Panc1 (cell line): ENCODE data around the gene SRMS.

Source experiments
- POLR2AphosphoS5 ChIP-seq: IDR thresholded peaks from 2 replicates; pipeline ENCODE4 v1.6.1; 2012; ENCODE audit warnings: mild to moderate bottlenecking, low read depth, low read length, moderate library complexity
- TF ChIP-seq, protein P1 (sequence below): fragments of 450-650 bp; IDR thresholded peaks from 2 replicates; pipeline ENCODE4 v1.5.1; 2017; ENCODE audit warnings: mild to moderate bottlenecking

GRCh38 chr20:63591147-63591533 is 43.6 kb upstream of the SRMS start:
- TF ChIP-seq, protein P1, sequence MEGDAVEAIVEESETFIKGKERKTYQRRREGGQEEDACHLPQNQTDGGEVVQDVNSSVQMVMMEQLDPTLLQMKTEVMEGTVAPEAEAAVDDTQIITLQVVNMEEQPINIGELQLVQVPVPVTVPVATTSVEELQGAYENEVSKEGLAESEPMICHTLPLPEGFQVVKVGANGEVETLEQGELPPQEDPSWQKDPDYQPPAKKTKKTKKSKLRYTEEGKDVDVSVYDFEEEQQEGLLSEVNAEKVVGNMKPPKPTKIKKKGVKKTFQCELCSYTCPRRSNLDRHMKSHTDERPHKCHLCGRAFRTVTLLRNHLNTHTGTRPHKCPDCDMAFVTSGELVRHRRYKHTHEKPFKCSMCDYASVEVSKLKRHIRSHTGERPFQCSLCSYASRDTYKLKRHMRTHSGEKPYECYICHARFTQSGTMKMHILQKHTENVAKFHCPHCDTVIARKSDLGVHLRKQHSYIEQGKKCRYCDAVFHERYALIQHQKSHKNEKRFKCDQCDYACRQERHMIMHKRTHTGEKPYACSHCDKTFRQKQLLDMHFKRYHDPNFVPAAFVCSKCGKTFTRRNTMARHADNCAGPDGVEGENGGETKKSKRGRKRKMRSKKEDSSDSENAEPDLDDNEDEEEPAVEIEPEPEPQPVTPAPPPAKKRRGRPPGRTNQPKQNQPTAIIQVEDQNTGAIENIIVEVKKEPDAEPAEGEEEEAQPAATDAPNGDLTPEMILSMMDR: no peak
- no peak for TF ChIP-seq POLR2AphosphoS5
